Fibroblast of gingiva (primary cell): ENCODE results near the gene TCF7.
"Not testable (repeated sequence)": the region's sequence is repeated elsewhere in the genome, so short reads cannot be mapped to it uniquely, and the experiment has no call there.

ENCODE experiments used
- DNase-seq: peaks from one replicate; pipeline ENCODE4 v3.0.0-alpha.2; 2011; ENCODE audit warnings: low read depth

The TCF7 gene

GRCh38 chr5:134145041-134145757 lies 30.7 kb downstream of the TCF7 start:
- no peak for DNase-seq

GRCh38 chr5:134145779-134146581 lies 31.5 kb downstream of the TCF7 start:
- DNase-seq: peak; percentile 56

GRCh38 chr5:134146651-134147518 lies 32.4 kb downstream of the TCF7 start:
- no peak for DNase-seq

GRCh38 chr5:134148316-134148715 lies 33.8 kb downstream of the TCF7 start:
- DNase-seq: no peak

- DNase-seq: no peak
Observed at GRCh38 chr5:134148986-134149539, 34.6 kb downstream of the TCF7 start.

GRCh38 chr5:134149571-134150303 lies 35.3 kb downstream of the TCF7 start:
- no peak for DNase-seq

- DNase-seq: no peak
Observed at GRCh38 chr5:134151723-134152122, 37.2 kb downstream of the TCF7 start.

GRCh38 chr5:134152173-134152832 lies 37.8 kb downstream of the TCF7 start:
- not testable (repeated sequence) for DNase-seq

GRCh38 chr5:134153241-134153640 lies 38.8 kb downstream of the TCF7 start:
- no peak for DNase-seq

- no peak for DNase-seq
Observed at GRCh38 chr5:134153657-134154056, 39.2 kb downstream of the TCF7 start.

GRCh38 chr5:134161513-134162395 lies 47.3 kb downstream of the TCF7 start:
- no peak for DNase-seq

GRCh38 chr5:134162592-134162991 lies 48.1 kb downstream of the TCF7 start:
- DNase-seq: no peak

GRCh38 chr5:134171972-134172371 lies 57.5 kb downstream of the TCF7 start:
- DNase-seq: no peak

- peak; percentile 65 for DNase-seq
Observed at GRCh38 chr5:134174841-134175839, 60.7 kb downstream of the TCF7 start.

- no peak for DNase-seq
Observed at GRCh38 chr5:134175921-134176510, 61.5 kb downstream of the TCF7 start.

GRCh38 chr5:134176511-134177368 lies 62.3 kb downstream of the TCF7 start, which contains the start of gene SKP1:
SKP1 (minus strand) TSS chr5:134176950; CDS start chr5:134174022, 2,928 bp downstream.
- peak; percentile 77 for DNase-seq
